Astrocyte (in vitro differentiated cells and primary cell): ENCODE data around the gene KMT2C.
"Not testable (repeated sequence)": the region's sequence is repeated elsewhere in the genome, so short reads cannot be mapped to it uniquely, and the experiment has no call there.

Experiments used
- CTCF ChIP-seq: IDR thresholded peaks from 2 replicates; pipeline ENCODE4 v1.5.1; 2011; ENCODE audit warnings: low read depth, mild to moderate bottlenecking, inconsistent platforms, low read length, moderate library complexity; ENCODE audit not compliant: insufficient read depth
- EZH2 ChIP-seq: IDR thresholded peaks from 2 replicates; pipeline ENCODE4 v1.6.1; 2012; ENCODE audit warnings: mild to moderate bottlenecking, low read length, inconsistent platforms; ENCODE audit not compliant: insufficient read depth

DNA sequence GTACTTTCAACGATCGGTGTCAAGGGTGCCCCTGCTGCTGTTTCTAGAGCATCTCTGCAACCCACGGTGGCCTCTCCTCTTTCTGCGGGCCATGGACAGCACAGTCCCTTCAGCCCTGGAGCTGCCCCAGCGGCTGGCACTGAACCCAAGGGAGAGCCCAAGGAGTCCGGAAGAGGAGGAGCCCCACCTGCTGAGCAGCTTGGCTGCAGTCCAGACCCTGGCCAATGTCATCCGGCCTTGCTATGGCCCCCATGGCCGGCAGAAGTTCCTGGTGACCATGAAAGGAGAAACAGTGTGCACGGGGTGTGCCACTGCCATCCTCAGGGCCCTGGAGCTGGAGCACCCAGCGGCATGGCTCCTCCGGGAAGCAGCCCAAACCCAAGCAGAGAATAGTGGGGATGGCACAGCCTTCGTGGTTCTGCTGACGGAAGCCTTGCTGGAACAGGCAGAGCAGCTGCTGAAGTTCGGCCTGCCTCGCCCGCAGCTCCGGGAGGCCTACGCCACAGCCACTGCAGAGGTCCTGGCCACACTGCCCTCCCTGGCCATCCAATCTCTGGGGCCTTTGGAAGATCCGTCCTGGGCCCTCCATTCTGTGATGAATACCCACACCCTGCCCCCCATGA lies 9.7 kb upstream of the KMT2C start:
- not testable (repeated sequence) for TF ChIP-seq CTCF, EZH2
